Heart right ventricle (tissue), 16 donors: ENCODE data around the gene DGKB. TPM values are rescaled to one million over a fixed set of nuclear protein-coding genes. Genes with fewer than 3 reads are reported as not detected.

Experiments
- ATAC-seq, 8 donors: fragments of 200-7000 bp; cut with Tn5 transposase; one replicate each; pipeline ENCODE4 v1.9.1; 2020; ENCODE audit warnings: mild to moderate bottlenecking in 8 of 8, moderate library complexity in 8 of 8, moderate number of reproducible peaks in 1 of 8
- DNase-seq, 2 donors: peaks; one replicate each; pipeline ENCODE4 v3.0.0-alpha.2; 2020
- H3K27ac ChIP-seq, 10 donors: fragments of 200-600 bp; sonication (generic) in 2 of 10; one replicate each; pipeline versions ENCODE4 v1.5.0 to v1.8.0; 2020 to 2022; ENCODE audit warnings: mild to moderate bottlenecking in 3 of 10
- H3K27me3 ChIP-seq, 7 donors: fragments of 200-600 bp; one replicate each; pipeline ENCODE4 v1.8.0; 2021 to 2022; ENCODE audit warnings: mild to moderate bottlenecking in 2 of 7
- H3K36me3 ChIP-seq, 9 donors: fragments of 200-600 bp; sonication (generic) in 1 of 9; one replicate each; pipeline versions ENCODE4 v1.5.0 to v1.8.0; 2020 to 2022; ENCODE audit warnings: mild to moderate bottlenecking in 2 of 9
- H3K4me1 ChIP-seq, 9 donors: fragments of 200-600 bp; sonication (generic) in 1 of 9; one replicate each; pipeline versions ENCODE4 v1.5.0 to v1.8.0; 2020 to 2022; ENCODE audit warnings: mild to moderate bottlenecking in 4 of 9
- H3K4me3 ChIP-seq, 10 donors: fragments of 200-600 bp; sonication (generic) in 2 of 10; one replicate each; pipeline versions ENCODE4 v1.5.0 to v1.8.0; 2020 to 2022; ENCODE audit warnings: mild to moderate bottlenecking in 7 of 10, moderate library complexity in 2 of 10
- H3K9me3 ChIP-seq, 11 donors: fragments of 200-600 bp in 10 of 11; sonication (generic) in 2 of 11; one replicate each; pipeline versions ENCODE4 v1.5.0 to v1.8.0; 2013 to 2022; ENCODE audit warnings: mild to moderate bottlenecking in 2 of 11, control low read depth in 1 of 11, moderate library complexity in 1 of 11
- WGBS, 2 donors: extraction: QIAGEN DNeasy Blood & Tissue Kit; methylation state at CpG; one replicate each; pipeline ENCODE4 v1.1.7; 2013; ENCODE audit warnings: inconsistent platforms in 1 of 2; 5-methylcytosine and 5-hydroxymethylcytosine counted together
- intact Hi-C, 10 donors: fragments of 100-400 bp; cut with DNase I; formaldehyde crosslinking; loops; one replicate each; pipeline versions ENCODE4 v1.11.1 to v1.14.2; 2022
- polyA plus RNA-seq, 2 donors: library from polyadenylated mRNA; stranded (reverse); fragments of 200-250 nt; gene quantifications; one replicate each; pipeline ENCODE4 v1.2.3, GENCODE V29; 2013
- total RNA-seq, 10 donors: library from RNA; stranded (reverse); fragmentation: NEBNext Ultra II Directional in 3 of 10; extraction: Animal tissue kit (Norgen Biotek cat#: 25700) in 3 of 10; gene quantifications; one replicate each; pipeline versions ENCODE4 v1.2.1 to v1.2.4, GENCODE V29; 2021 to 2023
- TF ChIP-seq, protein P1 (sequence below), 9 donors: fragments of 200-600 bp; sonication (generic) in 2 of 9; IDR thresholded peaks; one replicate each; pipeline versions ENCODE4 v1.5.0 to v1.8.0; 2021 to 2022; ENCODE audit warnings: antibody characterized with exemption in 9 of 9, mild to moderate bottlenecking in 5 of 9, moderate library complexity in 1 of 9
- donor health status: Arrhythmogenic right ventricular cardiomyopathy.
- donor health status: ischemic (EF 13 %, LVEDD 7.1; RV severe dilation, severe dysfunction).
- donor health status: healthy with polysubstance abuse.
- donor health status: DM: no; HTN: yes; CAD: no.
- donor health status: DM: no; HTN: no; CAD: no.
- donor health status: ischemic (EF 25% LVEDD 6.9; RV normal size, moderate dysfunction).
- donor health status: ischemic (EF 25% LVEDD 5.7; RV mildly dilated, moderate dysfunction).
- donor health status: healthy.
- donor health status: DM: yes; HTN: yes; CAD: no.
- donor health status: Ischemic cardiomyopathy.
- donor health status: ischemic (EF 35%, LVEDD 5.7; RV mildly dilated, moderate dysfunction).
- donor health status: nonischemic (EF 11% LVEDD 7.7; RV severe dilation, severe dysfunction).
- donor health status: DM: yes; HTN: yes; CAD: no.
- donor health status: PGD.
- donor health status: ischemic (EF 29% LVEDD 5.4; RV normal size, mild dysfunction).
- donor health status: nonischemic (EF 23%, LVEDD 6.1; RV moderate dilation, normal function).

Gene DGKB
- total and polyA plus RNA-seq, 12 donors: under 0.01 to 1.2 (median 0.77) TPM

DNA sequence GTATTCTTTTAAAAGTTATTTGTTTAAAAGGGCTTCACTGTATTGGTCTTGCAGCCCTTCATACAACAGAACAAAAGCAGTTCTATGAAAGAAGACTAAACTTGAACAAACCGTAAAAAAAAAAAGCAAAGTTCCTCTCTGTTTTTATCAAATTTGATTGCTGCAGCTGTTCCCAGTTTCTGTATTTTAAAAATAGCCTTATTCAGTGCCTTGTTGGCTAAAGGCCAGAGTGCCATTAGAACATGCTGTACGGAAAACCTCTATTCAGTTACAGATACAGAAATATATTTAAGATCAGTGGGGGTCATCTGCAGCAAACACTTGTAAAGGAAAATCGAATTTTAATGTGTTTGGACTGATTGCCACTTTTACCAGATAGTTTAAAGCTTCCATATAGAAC is 705.3 kb downstream of the DGKB start:
- H3K9me3 ChIP-seq: peaks cover 0 to 26% (median 5%) of the 10 kb centered on the region in 11 donors
- no peaks in the 10 kb centered on the region for H3K27me3 ChIP-seq
- TF ChIP-seq, protein P1, sequence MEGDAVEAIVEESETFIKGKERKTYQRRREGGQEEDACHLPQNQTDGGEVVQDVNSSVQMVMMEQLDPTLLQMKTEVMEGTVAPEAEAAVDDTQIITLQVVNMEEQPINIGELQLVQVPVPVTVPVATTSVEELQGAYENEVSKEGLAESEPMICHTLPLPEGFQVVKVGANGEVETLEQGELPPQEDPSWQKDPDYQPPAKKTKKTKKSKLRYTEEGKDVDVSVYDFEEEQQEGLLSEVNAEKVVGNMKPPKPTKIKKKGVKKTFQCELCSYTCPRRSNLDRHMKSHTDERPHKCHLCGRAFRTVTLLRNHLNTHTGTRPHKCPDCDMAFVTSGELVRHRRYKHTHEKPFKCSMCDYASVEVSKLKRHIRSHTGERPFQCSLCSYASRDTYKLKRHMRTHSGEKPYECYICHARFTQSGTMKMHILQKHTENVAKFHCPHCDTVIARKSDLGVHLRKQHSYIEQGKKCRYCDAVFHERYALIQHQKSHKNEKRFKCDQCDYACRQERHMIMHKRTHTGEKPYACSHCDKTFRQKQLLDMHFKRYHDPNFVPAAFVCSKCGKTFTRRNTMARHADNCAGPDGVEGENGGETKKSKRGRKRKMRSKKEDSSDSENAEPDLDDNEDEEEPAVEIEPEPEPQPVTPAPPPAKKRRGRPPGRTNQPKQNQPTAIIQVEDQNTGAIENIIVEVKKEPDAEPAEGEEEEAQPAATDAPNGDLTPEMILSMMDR (IDR thresholded peaks at IDR 0.05): no peak
- H3K36me3 ChIP-seq: no peaks in the 10 kb centered on the region
- peaks cover 2 to 27% (median 18%) of the 10 kb centered on the region in 9 donors for H3K4me1 ChIP-seq
- peak overlapping the region in 3 of 10 donors; percentile 1 to 19 (median 5) for H3K4me3 ChIP-seq
- ATAC-seq (peak in 6 of 8 donors; percentile 48 to 91 (median 66)), DNase-seq (peak in 1 of 2 donors; percentile 63)
- 2 to 3% methylated on average over 3 of the region's 3 CpGs for WGBS, 2 donors
- H3K27ac ChIP-seq: peak overlapping the region in 8 of 10 donors; percentile 28 to 59 (median 41)
- intact Hi-C loops: loop anchor here in 3 of 10 donors (5.0 to 10.0 kb wide), 3 partner anchors 205 to 258 kb away; partner anchors contain the start of gene ETV1 (in 1 of the 3)

DNA sequence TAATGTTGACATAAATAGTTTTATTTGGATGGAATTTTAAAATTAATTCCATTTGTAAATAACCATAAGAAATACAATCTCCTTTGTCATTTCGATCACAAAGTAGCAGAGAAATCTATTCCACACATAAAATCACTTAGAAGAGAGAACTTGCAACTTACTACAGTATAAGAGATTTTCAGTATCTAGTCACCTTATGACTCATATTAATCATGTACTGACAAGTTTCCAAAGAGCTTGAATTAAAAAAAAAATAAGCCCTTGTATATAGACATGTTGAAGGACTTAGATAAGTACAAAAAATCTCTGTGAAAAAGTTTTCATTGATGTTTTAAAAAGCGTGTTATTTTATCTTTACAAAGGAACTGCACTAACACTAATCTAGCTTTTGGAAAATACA is 706.0 kb downstream of the DGKB start:
- WGBS, 2 donors: 50 to 61% methylated on average over 2 of the region's 2 CpGs

DNA sequence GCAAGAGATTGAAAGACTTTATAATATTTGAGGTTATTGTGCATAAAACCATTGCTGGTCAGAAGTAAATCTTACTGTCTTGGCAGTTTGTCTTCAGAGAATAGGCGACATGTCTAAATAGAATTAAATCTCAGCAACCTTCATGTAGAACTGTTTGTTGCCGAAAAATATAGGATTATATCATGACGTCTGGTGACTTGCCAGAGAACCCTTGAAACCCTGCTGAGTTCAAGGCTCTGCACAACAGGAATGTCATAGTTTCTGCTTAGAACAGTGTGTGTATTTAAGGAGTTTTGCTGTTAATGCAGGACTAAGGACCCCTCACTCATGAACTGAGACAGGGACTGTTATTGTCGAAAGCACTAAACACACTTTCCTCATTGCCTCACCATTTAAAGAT is 706.7 kb downstream of the DGKB start:
- no peak overlapping the region for H3K4me3 ChIP-seq
- intact Hi-C loops: loop anchor here in 3 of 10 donors (5.0 to 10.0 kb wide), 3 partner anchors 204 to 259 kb away; partner anchors contain the start of gene ETV1 (in 1 of the 3)
- no peak for ATAC-seq
- TF ChIP-seq, protein P1 (IDR thresholded peaks at IDR 0.05): no peak
- H3K36me3 ChIP-seq: no peaks in the 10 kb centered on the region
- no peak for DNase-seq
- H3K4me1 ChIP-seq: peaks cover 2 to 27% (median 18%) of the 10 kb centered on the region in 9 donors
- no peaks in the 10 kb centered on the region for H3K27me3 ChIP-seq
- H3K9me3 ChIP-seq: peaks cover 0 to 26% (median 5%) of the 10 kb centered on the region in 11 donors
- 74 to 86% methylated on average over 4 of the region's 4 CpGs for WGBS, 2 donors
- peak overlapping the region in 4 of 10 donors; percentile 6 to 59 (median 49) for H3K27ac ChIP-seq

More for the DNA sequence above, 706.0 kb downstream of the DGKB start:
- Histone ChIP-seq H3K36me3 (no peaks in the 10 kb centered on the region), H3K4me1 (peaks cover 2 to 27% (median 18%) of the 10 kb centered on the region in 9 donors), H3K4me3 (peak overlapping the region in 3 of 10 donors; percentile 1 to 19 (median 5)), H3K27me3 (no peaks in the 10 kb centered on the region), H3K9me3 (peaks cover 0 to 26% (median 5%) of the 10 kb centered on the region in 11 donors), H3K27ac (peak overlapping the region in 7 of 10 donors; percentile 28 to 59 (median 44))
- intact Hi-C loops: loop anchor here in 3 of 10 donors (5.0 to 10.0 kb wide), 3 partner anchors 204 to 258 kb away; partner anchors contain the start of gene ETV1 (in 1 of the 3)
- TF ChIP-seq, protein P1 (IDR thresholded peaks at IDR 0.05): no peak
- no peak for DNase-seq
- ATAC-seq: no peak

DNA sequence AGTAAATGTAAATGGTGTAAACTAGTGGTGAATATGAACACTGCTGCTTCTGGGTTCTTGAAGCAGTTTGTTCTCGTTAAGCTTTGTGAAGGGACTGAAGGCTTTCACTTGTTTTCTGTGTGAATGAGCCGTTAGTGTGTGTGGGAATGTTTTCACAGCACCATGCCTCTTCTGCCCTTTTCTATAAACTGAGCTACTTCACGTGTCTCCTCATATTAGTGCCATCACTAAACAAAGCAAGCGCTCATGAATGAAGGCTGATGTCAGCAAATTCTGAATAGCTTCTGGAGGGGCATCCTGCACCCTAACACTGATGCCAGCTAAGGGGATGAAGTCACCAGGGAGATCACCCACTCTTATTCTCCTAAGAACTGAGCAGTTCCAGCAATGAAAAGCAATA is 707.5 kb downstream of the DGKB start:
- no peak for ATAC-seq
- TF ChIP-seq, protein P1 (IDR thresholded peaks at IDR 0.05): no peak
- DNase-seq: no peak
- WGBS, 2 donors: 79 to 80% methylated on average over 4 of the region's 4 CpGs
- intact Hi-C loops: loop anchor here in 3 of 10 donors (5.0 to 10.0 kb wide), 3 partner anchors 203 to 260 kb away; partner anchors contain the start of gene ETV1 (in 1 of the 3)
- Histone ChIP-seq H3K4me1 (peaks cover 2 to 27% (median 18%) of the 10 kb centered on the region in 9 donors), H3K27ac (no peak overlapping the region), H3K9me3 (peaks cover 0 to 23% (median 5%) of the 10 kb centered on the region in 11 donors), H3K27me3 (no peaks in the 10 kb centered on the region), H3K36me3 (no peaks in the 10 kb centered on the region), H3K4me3 (no peak overlapping the region)
